K562 (cell line): ENCODE data around the gene TTLL10. TPM values are rescaled to one million over a fixed set of nuclear protein-coding genes. Genes with fewer than 3 reads are reported as not detected.
A peak's percentile ranks its signal among the peaks of the same experiment; 100 is the strongest.

ENCODE experiments used
- BRD9 ChIP-seq: fragments of 450-650 bp; IDR thresholded peaks from 2 replicates; pipeline ENCODE4 v1.6.1; 2018; ENCODE audit warnings: low read depth; ENCODE audit not compliant: partially characterized antibody
- CBFA2T3 ChIP-seq: fragments of 450-650 bp; IDR thresholded peaks from 2 replicates; pipeline ENCODE4 v1.6.1; 2017
- CCNT2 ChIP-seq: IDR thresholded peaks from 2 replicates; pipeline ENCODE4 v1.6.1; 2011; ENCODE audit warnings: borderline replicate concordance, low read depth, mild to moderate bottlenecking, moderate library complexity, mixed read lengths, low read length; ENCODE audit not compliant: insufficient read length; ENCODE audit errors: extremely low read depth
- CHD2 ChIP-seq: IDR thresholded peaks from 2 replicates; pipeline ENCODE4 v1.6.1; 2011; ENCODE audit warnings: low read depth, low read length
- CXXC5 ChIP-seq: fragments of 250-450 bp; sonication (Bioruptor Pico); IDR thresholded peaks from 2 replicates; pipeline ENCODE4 v1.8.0; 2022; ENCODE audit warnings: inconsistent platforms, mild to moderate bottlenecking, moderate library complexity
- DACH1 ChIP-seq: fragments of 450-650 bp; IDR thresholded peaks from 2 replicates; pipeline ENCODE4 v1.6.1; 2018; ENCODE audit not compliant: partially characterized antibody
- FIP1L1 ChIP-seq: fragments of 200-400 bp; formaldehyde crosslinking; IDR thresholded peaks from 2 replicates; pipeline ENCODE4 v1.6.1; 2018; ENCODE audit warnings: mild to moderate bottlenecking, low read depth, low read length; ENCODE audit not compliant: poor library complexity, severe bottlenecking
- GABPB2 ChIP-seq: fragments of 250-450 bp; sonication (Bioruptor Pico); conservative IDR thresholded peaks from 2 replicates; pipeline ENCODE4 v1.5.1; 2021; ENCODE audit warnings: mild to moderate bottlenecking
- KLF10 ChIP-seq: fragments of 250-450 bp; sonication (Bioruptor Pico); IDR thresholded peaks from 2 replicates; pipeline ENCODE4 v1.6.1; 2021; ENCODE audit warnings: matching md5 sums
- NFRKB ChIP-seq: fragments of 450-650 bp; IDR thresholded peaks from 2 replicates; pipeline ENCODE4 v1.6.1; 2016; ENCODE audit warnings: low read depth
- PML ChIP-seq: IDR thresholded peaks from 2 replicates; pipeline ENCODE4 v1.6.1; 2012; ENCODE audit warnings: low read length, inconsistent platforms
- POLR2A ChIP-seq: fragments of 450-650 bp; conservative IDR thresholded peaks from 2 replicates; pipeline ENCODE4 v1.6.1; 2016
- PREB ChIP-seq: sonication (generic); formaldehyde crosslinking; IDR thresholded peaks from 2 replicates; pipeline ENCODE4 v1.8.1; 2023; ENCODE audit warnings: mild to moderate bottlenecking, missing genetic modification reagents
- PRPF4 ChIP-seq: fragments of 200-400 bp; formaldehyde crosslinking; IDR thresholded peaks from one replicate; pipeline ENCODE4 v1.6.1; 2017; ENCODE audit warnings: low read length, low read depth, mild to moderate bottlenecking; ENCODE audit not compliant: insufficient read depth, poor library complexity, severe bottlenecking
- SP2 ChIP-seq: IDR thresholded peaks from 2 replicates; pipeline ENCODE4 v1.6.1; 2011; ENCODE audit warnings: mild to moderate bottlenecking, low read depth, low read length, moderate library complexity; ENCODE audit not compliant: poor library complexity, severe bottlenecking; ENCODE audit errors: extremely low read depth
- TAF7 ChIP-seq: fragments of 450-650 bp; IDR thresholded peaks from 2 replicates; pipeline ENCODE4 v1.6.1; 2016; ENCODE audit warnings: missing genetic modification characterization, missing compliant biosample characterization
- THAP7 ChIP-seq: fragments of 250-450 bp; sonication (Bioruptor Pico); IDR thresholded peaks from 2 replicates; pipeline ENCODE4 v1.5.0; 2021
- UBTF ChIP-seq, 2 experiments: IDR thresholded peaks; 2 replicates each; pipeline ENCODE4 v1.6.1; 2012; ENCODE audit warnings: improper control_type of control experiment in 2 of 2, low read depth in 2 of 2, low read length in 2 of 2, borderline replicate concordance in 1 of 2
- VEZF1 ChIP-seq: fragments of 200-800 bp; sonication (Bioruptor generic); IDR thresholded peaks from 2 replicates; pipeline ENCODE4 v1.6.1; 2017; ENCODE audit warnings: missing genetic modification characterization, missing compliant biosample characterization
- ZFP1 ChIP-seq: fragments of 450-650 bp; formaldehyde crosslinking; IDR thresholded peaks from 2 replicates; pipeline ENCODE4 v1.4.0; 2020; ENCODE audit warnings: mild to moderate bottlenecking, mixed read lengths
- ZNF197 ChIP-seq: fragments of 200-800 bp; sonication (Bioruptor generic); IDR thresholded peaks from 2 replicates; pipeline ENCODE4 v1.6.1; 2016; ENCODE audit warnings: low read depth, missing genetic modification characterization, missing compliant biosample characterization
- ZNF217 ChIP-seq: sonication (generic); formaldehyde crosslinking; IDR thresholded peaks from 2 replicates; pipeline ENCODE4 v1.8.0; 2022; ENCODE audit warnings: mild to moderate bottlenecking, missing genetic modification reagents
- polyA plus RNA-seq, 8 experiments: library from polyadenylated mRNA; depleted of rRNA in 4 of 8; stranded (reverse) in 5 of 8; unstranded in 3 of 8; fragments of >200 nt; fragmentation: Nextera tagmentation in 2 of 8; fragmentation: Illumina TruSeq in 1 of 8; extraction: Ambion mirVana in 2 of 8; extraction: Trizol in 1 of 8; gene quantifications; 2 replicates each; pipeline versions ENCODE4 v1.2.1 to v1.2.3, GENCODE V29; 2011 to 2014; ENCODE audit warnings: inconsistent platforms in 1 of 8, missing spikeins in 1 of 8
- total RNA-seq, 7 experiments: library from RNA; depleted of rRNA in 6 of 7; stranded (reverse); fragments of >200 nt in 6 of 7; fragmentation: Illumina TruSeq in 2 of 7; extraction: Trizol in 2 of 7; gene quantifications; 2 replicates each; pipeline versions ENCODE4 v1.2.1 to v1.2.3, GENCODE V29; 2011 to 2021; ENCODE audit warnings: low replicate concordance in 1 of 7

The TTLL10 gene
- total and polyA plus RNA-seq, 9 of the 15 experiments (the other 6 are each of a cell fraction or from before 2014, with no cell fraction given), result not detected

- TF ChIP-seq UBTF (IDR thresholded peaks at IDR 0.05; ENCODE audit: borderline replicate concordance in 1 of 2, low read depth in 2 of 2, low read length in 2 of 2), result peak; percentile 66 to 77; a peak in 2 of 4 replicates
- TF ChIP-seq DACH1, result no peak
- peak; percentile 28 for TF ChIP-seq CCNT2
- TF ChIP-seq CHD2, result no peak
- TF ChIP-seq THAP7, result no peak
- TF ChIP-seq ZNF197 (CRISPR knock-in tag), result no peak
- peak; percentile 41 for TF ChIP-seq BRD9
- no peak for TF ChIP-seq SP2
- peak; percentile 91 for TF ChIP-seq VEZF1 (CRISPR knock-in tag)
- TF ChIP-seq CBFA2T3, result no peak
- 0 out of 2 replicates have a peak, but pooled peaks have one; percentile 79 for TF ChIP-seq NFRKB
- peak; percentile 88 for TF ChIP-seq POLR2A
- peak; percentile 69; the same call in 1 of the 2 replicates for TF ChIP-seq PML
- no peak for TF ChIP-seq ZFP1 (CRISPR knock-in tag)
- TF ChIP-seq ZNF217 (CRISPR knock-in tag), result no peak
- TF ChIP-seq TAF7 (tag), result peak; percentile 60; the same call in 1 of the 2 replicates
- no peak for TF ChIP-seq KLF10 (CRISPR knock-in tag)
- no peak for TF ChIP-seq GABPB2 (CRISPR knock-in tag)
- TF ChIP-seq CXXC5 (CRISPR knock-in tag), result peak; percentile 54
- TF ChIP-seq PREB, result no peak
- TF ChIP-seq FIP1L1, result no peak
- no peak for TF ChIP-seq PRPF4
These were observed 16.2 kb upstream of the TTLL10 start (continued) for GRCh38 chr1:1157426-1157913.
